ENCODE measurements around the gene IRX4. TPM values are rescaled to one million over a fixed set of nuclear protein-coding genes. Genes with fewer than 3 reads are reported as not detected.
A peak's percentile ranks its signal among the peaks of the same experiment; 100 is the strongest.

The IRX4 gene
- total RNA-seq, 6 donors from 2014 or later: 1.7 TPM; not detected in 5

DNA sequence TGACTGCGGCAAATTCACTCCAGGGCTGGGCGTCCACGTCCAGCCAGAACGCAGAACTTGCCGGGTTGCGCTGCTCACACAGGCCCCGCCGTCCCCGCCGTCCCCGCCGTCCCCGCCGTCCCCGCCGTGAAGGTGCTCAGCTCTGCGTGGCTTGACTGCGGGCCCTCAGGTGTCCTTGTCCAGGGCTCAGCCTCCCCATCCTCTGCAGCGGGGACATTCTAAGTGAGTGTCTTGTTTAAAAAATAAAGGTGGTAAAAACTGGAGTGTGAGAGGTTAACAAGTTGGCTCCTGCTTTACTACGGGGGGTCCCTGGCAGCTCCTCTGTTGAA, 14.9 kb downstream of the IRX4 start:
- 16 to 35% methylated on average over 8 to 16 of the region's 20 CpGs for WGBS, 2 donors
- Histone ChIP-seq H3K27me3 (peaks cover 0 to 4% (median 0%) of the 10 kb centered on the region in 4 donors), H3K36me3 (no peaks in the 10 kb centered on the region), H3K4me3 (no peak overlapping the region), H3K4me1 (no peaks in the 10 kb centered on the region), H3K27ac (no peak overlapping the region), H3K9me3 (no peaks in the 10 kb centered on the region)
- TF ChIP-seq POLR2A (IDR thresholded peaks at IDR 0.05) (no peak), EP300 (IDR thresholded peaks at IDR 0.05) (no peak), POLR2AphosphoS5 (IDR thresholded peaks at IDR 0.05) (no peak)
- TF ChIP-seq, protein P1, sequence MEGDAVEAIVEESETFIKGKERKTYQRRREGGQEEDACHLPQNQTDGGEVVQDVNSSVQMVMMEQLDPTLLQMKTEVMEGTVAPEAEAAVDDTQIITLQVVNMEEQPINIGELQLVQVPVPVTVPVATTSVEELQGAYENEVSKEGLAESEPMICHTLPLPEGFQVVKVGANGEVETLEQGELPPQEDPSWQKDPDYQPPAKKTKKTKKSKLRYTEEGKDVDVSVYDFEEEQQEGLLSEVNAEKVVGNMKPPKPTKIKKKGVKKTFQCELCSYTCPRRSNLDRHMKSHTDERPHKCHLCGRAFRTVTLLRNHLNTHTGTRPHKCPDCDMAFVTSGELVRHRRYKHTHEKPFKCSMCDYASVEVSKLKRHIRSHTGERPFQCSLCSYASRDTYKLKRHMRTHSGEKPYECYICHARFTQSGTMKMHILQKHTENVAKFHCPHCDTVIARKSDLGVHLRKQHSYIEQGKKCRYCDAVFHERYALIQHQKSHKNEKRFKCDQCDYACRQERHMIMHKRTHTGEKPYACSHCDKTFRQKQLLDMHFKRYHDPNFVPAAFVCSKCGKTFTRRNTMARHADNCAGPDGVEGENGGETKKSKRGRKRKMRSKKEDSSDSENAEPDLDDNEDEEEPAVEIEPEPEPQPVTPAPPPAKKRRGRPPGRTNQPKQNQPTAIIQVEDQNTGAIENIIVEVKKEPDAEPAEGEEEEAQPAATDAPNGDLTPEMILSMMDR (IDR thresholded peaks at IDR 0.05): no peak
- ATAC-seq (ENCODE audit: low FRiP score in 2 of 2) (no peak), DNase-seq (peak in 1 of 2 donors; percentile 65)

DNA sequence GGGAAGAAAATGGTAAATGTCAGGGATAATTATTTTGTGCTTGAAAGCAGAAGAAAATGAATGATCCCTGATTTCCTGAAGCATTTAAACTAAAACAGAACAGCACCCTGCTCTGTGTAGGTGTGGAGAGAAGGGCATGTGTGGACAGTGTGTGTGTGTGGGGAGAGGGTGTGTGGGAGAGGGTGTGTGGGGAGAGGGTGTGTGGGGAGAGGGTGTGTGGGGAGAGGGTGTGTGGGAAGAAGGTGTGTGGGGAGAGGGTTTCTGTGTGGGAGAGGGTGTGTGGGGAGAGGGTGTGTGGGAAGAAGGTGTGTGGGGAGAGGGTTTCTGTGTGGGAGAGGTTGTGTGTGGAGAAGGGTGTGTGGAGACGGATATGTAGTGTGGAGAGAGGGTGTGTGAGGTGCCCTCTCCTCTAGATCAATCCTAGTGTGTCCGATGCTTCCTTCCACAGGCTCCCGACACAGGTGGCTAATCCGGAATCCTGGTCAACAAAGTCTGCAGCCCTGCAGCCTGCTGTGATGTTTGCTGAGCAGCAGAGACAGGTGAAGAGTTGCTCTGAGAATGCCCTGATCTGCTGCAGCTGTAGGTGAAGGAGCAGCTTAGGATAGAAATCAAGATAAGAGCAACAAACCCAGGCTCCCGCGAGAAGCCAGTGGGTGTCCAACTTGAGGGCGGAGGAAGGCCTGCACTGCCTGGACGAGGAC, 15.5 kb downstream of the IRX4 start:
- H3K4me3 ChIP-seq: no peak overlapping the region
- no peak overlapping the region for H3K27ac ChIP-seq
- no peaks in the 10 kb centered on the region for H3K9me3 ChIP-seq
- no peaks in the 10 kb centered on the region for H3K4me1 ChIP-seq
- TF ChIP-seq POLR2AphosphoS5 (IDR thresholded peaks at IDR 0.05) (no peak), POLR2A (IDR thresholded peaks at IDR 0.05) (no peak), EP300 (IDR thresholded peaks at IDR 0.05) (no peak)
- TF ChIP-seq, protein P1 (IDR thresholded peaks at IDR 0.05): no peak
- DNase-seq (no peak), ATAC-seq (ENCODE audit: low FRiP score in 2 of 2) (peak in 1 of 2 donors; percentile 64)
- peaks cover 0 to 4% (median 0%) of the 10 kb centered on the region in 4 donors for H3K27me3 ChIP-seq
- 8 to 17% methylated on average over 7 to 8 of the region's 8 CpGs for WGBS, 2 donors
- no peaks in the 10 kb centered on the region for H3K36me3 ChIP-seq

DNA sequence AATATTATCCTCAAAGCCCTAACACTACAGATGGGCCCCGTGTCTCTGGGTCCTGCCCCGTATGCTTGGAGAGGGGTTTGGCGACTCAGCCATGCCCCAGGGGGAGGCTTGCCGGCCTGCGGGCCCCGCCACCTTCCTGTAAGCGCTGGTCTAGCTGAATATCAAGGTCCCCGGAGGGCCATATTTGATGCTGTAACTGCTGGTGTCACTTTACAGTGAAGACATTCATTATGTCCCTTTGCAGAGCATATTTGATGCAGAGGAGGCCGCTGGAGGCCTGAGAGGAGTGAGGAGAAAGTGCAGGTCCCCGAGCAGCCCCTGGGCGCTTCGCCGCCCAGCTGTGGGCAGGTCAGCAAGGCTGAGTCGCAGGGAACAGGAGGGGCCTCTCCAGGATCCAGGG, 16.8 kb downstream of the IRX4 start:
- Histone ChIP-seq H3K27ac (no peak overlapping the region), H3K36me3 (no peaks in the 10 kb centered on the region), H3K27me3 (peaks cover 0 to 4% (median 0%) of the 10 kb centered on the region in 4 donors), H3K4me3 (no peak overlapping the region), H3K9me3 (no peaks in the 10 kb centered on the region), H3K4me1 (no peaks in the 10 kb centered on the region)
- TF ChIP-seq POLR2AphosphoS5 (IDR thresholded peaks at IDR 0.05) (no peak), EP300 (IDR thresholded peaks at IDR 0.05) (no peak)
- WGBS, 2 donors: 62 to 70% methylated on average over 11 to 14 of the region's 14 CpGs
- ATAC-seq (ENCODE audit: low FRiP score in 2 of 2) (no peak), DNase-seq (peak in 1 of 2 donors; percentile 60)

DNA sequence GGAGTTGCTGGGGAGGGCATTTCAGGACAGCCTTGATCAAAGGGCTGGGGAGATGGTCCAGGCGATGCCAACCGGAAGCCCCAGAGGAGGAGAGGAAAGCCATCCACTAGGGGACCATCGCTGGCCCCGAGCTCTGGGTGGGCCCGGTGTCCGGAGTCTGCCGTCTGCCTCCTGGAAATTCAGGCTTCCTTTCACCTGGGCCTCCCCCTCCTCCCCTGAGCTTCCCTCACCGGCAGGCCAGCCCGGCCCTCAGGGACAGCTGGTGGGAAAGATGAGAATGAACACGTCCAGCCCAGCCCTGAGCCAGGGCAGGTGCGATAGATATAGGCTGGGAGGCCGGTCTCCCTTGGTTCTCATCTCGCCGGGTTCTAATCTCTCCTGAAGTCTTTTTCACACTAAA, 17.2 kb downstream of the IRX4 start:
- DNase-seq (peak in 1 of 2 donors; percentile 58), ATAC-seq (ENCODE audit: low FRiP score in 2 of 2) (no peak)
- 62 to 63% methylated on average over 8 to 14 of the region's 14 CpGs for WGBS, 2 donors
- Histone ChIP-seq H3K4me3 (no peak overlapping the region), H3K27me3 (peaks cover 0 to 4% (median 0%) of the 10 kb centered on the region in 4 donors), H3K27ac (no peak overlapping the region), H3K4me1 (no peaks in the 10 kb centered on the region), H3K9me3 (no peaks in the 10 kb centered on the region), H3K36me3 (no peaks in the 10 kb centered on the region)
- no peak for TF ChIP-seq EP300 (IDR thresholded peaks at IDR 0.05)
- TF ChIP-seq, protein P1 (IDR thresholded peaks at IDR 0.05): no peak
- no peak for TF ChIP-seq POLR2A (IDR thresholded peaks at IDR 0.05)
- no peak for TF ChIP-seq POLR2AphosphoS5 (IDR thresholded peaks at IDR 0.05)

DNA sequence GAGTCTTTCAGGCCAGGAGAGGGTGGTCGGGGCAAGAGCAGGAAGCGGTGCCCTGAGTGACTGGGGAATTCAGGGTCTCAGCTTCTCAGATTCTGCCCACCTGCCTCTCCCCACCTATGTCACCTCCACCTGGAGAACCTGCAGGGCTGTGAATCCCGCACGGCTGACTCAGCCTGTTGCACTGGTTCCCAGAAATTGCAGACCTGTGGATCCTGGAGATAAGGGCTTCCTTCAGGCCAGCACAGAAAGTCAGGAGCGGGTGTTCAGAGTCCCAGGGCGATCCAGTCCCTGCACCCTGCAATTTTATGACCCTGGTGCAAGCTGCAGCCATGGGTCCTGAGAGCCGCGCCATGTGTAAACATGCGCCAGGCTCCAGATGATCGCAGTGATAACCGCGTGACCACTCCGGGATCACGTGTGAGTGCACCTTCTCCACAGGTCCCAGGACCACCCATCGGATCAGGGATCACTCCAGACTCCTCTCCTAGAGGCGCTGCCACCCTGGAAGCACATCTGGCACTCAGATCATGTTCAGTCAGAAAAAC, 17.8 kb downstream of the IRX4 start:
- Histone ChIP-seq H3K4me3 (no peak overlapping the region), H3K36me3 (no peaks in the 10 kb centered on the region), H3K9me3 (no peaks in the 10 kb centered on the region), H3K27ac (no peak overlapping the region), H3K4me1 (no peaks in the 10 kb centered on the region), H3K27me3 (peaks cover 0 to 4% (median 0%) of the 10 kb centered on the region in 4 donors)
- ATAC-seq (ENCODE audit: low FRiP score in 2 of 2): no peak
- WGBS, 2 donors: 80 to 81% methylated on average over 12 to 16 of the region's 16 CpGs
- peak in 1 of 2 donors; percentile 12 for DNase-seq
- TF ChIP-seq POLR2A (IDR thresholded peaks at IDR 0.05) (no peak), EP300 (IDR thresholded peaks at IDR 0.05) (no peak)
